ENCODE results near the gene RAB40A.

RAB40A gene

DNA sequence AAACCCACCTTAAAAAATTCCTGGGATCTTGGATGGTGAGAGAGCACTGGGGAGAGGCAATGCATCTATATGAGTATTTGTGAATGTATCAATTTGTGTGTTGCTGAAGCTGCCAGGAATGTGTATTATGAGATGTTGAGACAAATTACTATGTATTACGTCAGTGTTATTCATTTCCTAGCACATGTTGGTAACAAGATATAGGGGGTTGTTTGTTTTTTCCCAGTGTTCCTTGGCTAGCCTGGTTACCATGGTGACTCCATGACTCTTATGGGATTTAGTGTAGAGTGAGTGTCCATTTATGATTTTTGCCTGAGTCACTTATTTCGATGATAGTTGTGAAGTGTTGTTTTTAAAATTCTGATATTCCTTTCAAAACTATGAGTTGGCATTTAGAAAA lies 65.6 kb downstream of the RAB40A start:
- no peaks in the 10 kb centered on the region for H3K4me1 ChIP-seq (ENCODE audit: insufficient read depth, low read length, poor library complexity, severe bottlenecking)
- no peaks in the 10 kb centered on the region for H3F3A ChIP-seq (ENCODE audit: low read depth)
- TF ChIP-seq, protein P1, sequence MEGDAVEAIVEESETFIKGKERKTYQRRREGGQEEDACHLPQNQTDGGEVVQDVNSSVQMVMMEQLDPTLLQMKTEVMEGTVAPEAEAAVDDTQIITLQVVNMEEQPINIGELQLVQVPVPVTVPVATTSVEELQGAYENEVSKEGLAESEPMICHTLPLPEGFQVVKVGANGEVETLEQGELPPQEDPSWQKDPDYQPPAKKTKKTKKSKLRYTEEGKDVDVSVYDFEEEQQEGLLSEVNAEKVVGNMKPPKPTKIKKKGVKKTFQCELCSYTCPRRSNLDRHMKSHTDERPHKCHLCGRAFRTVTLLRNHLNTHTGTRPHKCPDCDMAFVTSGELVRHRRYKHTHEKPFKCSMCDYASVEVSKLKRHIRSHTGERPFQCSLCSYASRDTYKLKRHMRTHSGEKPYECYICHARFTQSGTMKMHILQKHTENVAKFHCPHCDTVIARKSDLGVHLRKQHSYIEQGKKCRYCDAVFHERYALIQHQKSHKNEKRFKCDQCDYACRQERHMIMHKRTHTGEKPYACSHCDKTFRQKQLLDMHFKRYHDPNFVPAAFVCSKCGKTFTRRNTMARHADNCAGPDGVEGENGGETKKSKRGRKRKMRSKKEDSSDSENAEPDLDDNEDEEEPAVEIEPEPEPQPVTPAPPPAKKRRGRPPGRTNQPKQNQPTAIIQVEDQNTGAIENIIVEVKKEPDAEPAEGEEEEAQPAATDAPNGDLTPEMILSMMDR (conservative IDR thresholded peaks at IDR 0.05; ENCODE audit: low read length), result no peak
- no peak for TF ChIP-seq EZH2phosphoT487 (IDR thresholded peaks at IDR 0.05; ENCODE audit: borderline replicate concordance)
- no peaks in the 10 kb centered on the region for H3K9me2 ChIP-seq (replicated peaks; ENCODE audit: low read depth, low read length)
- no peaks in the 10 kb centered on the region for H4K20me1 ChIP-seq (ENCODE audit: insufficient read depth, low read length, poor library complexity, severe bottlenecking)
- no peaks in the 10 kb centered on the region for H3K9me3 ChIP-seq (ENCODE audit: insufficient read depth, low read depth, low read length)
- H3K79me2 ChIP-seq (ENCODE audit: insufficient read depth, low read length), result no peaks in the 10 kb centered on the region
- H2AFZ ChIP-seq (ENCODE audit: low read length), result no peak overlapping the region
- H3K9ac ChIP-seq (ENCODE audit: low read depth, low read length, poor library complexity, severe bottlenecking), result no peak overlapping the region
- no peak overlapping the region for H3K4me2 ChIP-seq (ENCODE audit: low read depth, low read length, poor library complexity, severe bottlenecking)
- H3K36me3 ChIP-seq (ENCODE audit: insufficient read depth, low read length), result no peaks in the 10 kb centered on the region
- no peaks in the 10 kb centered on the region for H3K27me3 ChIP-seq (ENCODE audit: insufficient read depth, low read length, poor library complexity, severe bottlenecking)
- H3K4me3 ChIP-seq (ENCODE audit: low read length, poor library complexity, severe bottlenecking), result no peak overlapping the region

Measured in Loucy (cell line).